GM12878 (cell line): Measurements from ENCODE around the gene LPAR5. TPM values are rescaled to one million over a fixed set of nuclear protein-coding genes. Genes with fewer than 3 reads are reported as not detected.

Experiments
- BHLHE40 ChIP-seq, 2 experiments: fragments of 450-650 bp in 1 of 2; IDR thresholded peaks; 2 replicates each; pipeline ENCODE4 v1.6.1; 2011 to 2017; ENCODE audit warnings: low read depth in 2 of 2, borderline replicate concordance in 1 of 2, improper control_type of control experiment in 1 of 2, low read length in 1 of 2, mild to moderate bottlenecking in 1 of 2
- FOS ChIP-seq: IDR thresholded peaks from 3 replicates; pipeline ENCODE4 v1.6.1; 2011; ENCODE audit warnings: borderline replicate concordance; ENCODE audit not compliant: insufficient read length; ENCODE audit errors: extremely low read depth
- IKZF1 ChIP-seq: fragments of 450-650 bp; conservative IDR thresholded peaks from 2 replicates; pipeline ENCODE4 v1.6.1; 2017; ENCODE audit warnings: antibody characterized with exemption, mild to moderate bottlenecking
- MXI1 ChIP-seq: fragments of 150-350 bp; IDR thresholded peaks from 2 replicates; pipeline ENCODE4 v1.6.1; 2011; ENCODE audit warnings: low read depth, mild to moderate bottlenecking, inconsistent platforms, low read length, improper control_type of control experiment
- NFIC ChIP-seq: IDR thresholded peaks from 2 replicates; pipeline ENCODE4 v1.6.1; 2012; ENCODE audit warnings: low read depth, mild to moderate bottlenecking, inconsistent platforms, low read length, moderate library complexity
- NR2C2 ChIP-seq: IDR thresholded peaks from 2 replicates; pipeline ENCODE4 v1.6.1; 2011; ENCODE audit warnings: borderline replicate concordance, low read depth; ENCODE audit not compliant: control insufficient read depth, insufficient read length
- POU2F2 ChIP-seq: IDR thresholded peaks from 3 replicates; pipeline ENCODE4 v1.6.1; 2011; ENCODE audit warnings: low read depth, mild to moderate bottlenecking, low read length, borderline replicate concordance
- RB1 ChIP-seq: fragments of 450-650 bp; formaldehyde crosslinking; IDR thresholded peaks from 2 replicates; pipeline ENCODE4 v1.6.1; 2017; ENCODE audit warnings: mild to moderate bottlenecking, borderline replicate concordance
- RUNX3 ChIP-seq: IDR thresholded peaks from 2 replicates; pipeline ENCODE4 v1.6.1; 2012; ENCODE audit warnings: low read length, inconsistent platforms
- TCF12 ChIP-seq: IDR thresholded peaks from 2 replicates; pipeline ENCODE4 v1.6.1; 2011; ENCODE audit warnings: low read depth, mild to moderate bottlenecking, low read length
- TCF3 ChIP-seq: IDR thresholded peaks from 2 replicates; pipeline ENCODE4 v1.6.1; 2012; ENCODE audit warnings: low read depth, mild to moderate bottlenecking, low read length, borderline replicate concordance; ENCODE audit not compliant: insufficient read depth
- polyA plus RNA-seq, 11 experiments: library from polyadenylated mRNA; depleted of rRNA in 4 of 11; unstranded in 6 of 11; stranded (reverse) in 5 of 11; fragments of >200 nt; fragmentation: Nextera tagmentation in 4 of 11; fragmentation: Illumina TruSeq in 1 of 11; extraction: Ambion mirVana in 4 of 11; extraction: Trizol in 1 of 11; gene quantifications; 1 replicate in 1 of 11; 2 replicates in 10 of 11; pipeline versions ENCODE4 v1.2.1 to v1.2.3, GENCODE V29; 2011 to 2016; ENCODE audit warnings: inconsistent platforms in 2 of 11, missing spikeins in 2 of 11, low read depth in 1 of 11
- total RNA-seq, 4 experiments: library from RNA; depleted of rRNA in 3 of 4; stranded (reverse); fragments of >200 nt in 3 of 4; fragmentation: Illumina TruSeq in 1 of 4; extraction: Trizol in 1 of 4; gene quantifications; 2 replicates each; pipeline versions ENCODE4 v1.2.1 to v1.2.3, GENCODE V29; 2013 to 2021
- TF ChIP-seq, protein P1 (sequence below): fragments of 450-650 bp; IDR thresholded peaks from 2 replicates; pipeline ENCODE4 v1.6.1; 2016; ENCODE audit warnings: mild to moderate bottlenecking, moderate library complexity, borderline replicate concordance
- TF ChIP-seq, protein P2 (sequence below): IDR thresholded peaks from 2 replicates; pipeline ENCODE4 v1.6.1; 2012; ENCODE audit warnings: improper control_type of control experiment, low read depth, low read length; ENCODE audit not compliant: insufficient replicate concordance
- TF ChIP-seq, protein P3 (sequence below): fragments of 450-650 bp; IDR thresholded peaks from 2 replicates; pipeline ENCODE4 v1.6.1; 2017; ENCODE audit warnings: mild to moderate bottlenecking, low read depth, inconsistent platforms; ENCODE audit not compliant: poor library complexity, severe bottlenecking
- TF ChIP-seq, protein P4 (sequence below): fragments of 450-650 bp; IDR thresholded peaks from 2 replicates; pipeline ENCODE4 v1.6.1; 2016; ENCODE audit warnings: mild to moderate bottlenecking

LPAR5 gene
- total and polyA plus RNA-seq, 10 of the 15 experiments (the other 5 are each of a cell fraction or from before 2014, with no cell fraction given): 1.3 to 7.9 (median 5.3) TPM

DNA sequence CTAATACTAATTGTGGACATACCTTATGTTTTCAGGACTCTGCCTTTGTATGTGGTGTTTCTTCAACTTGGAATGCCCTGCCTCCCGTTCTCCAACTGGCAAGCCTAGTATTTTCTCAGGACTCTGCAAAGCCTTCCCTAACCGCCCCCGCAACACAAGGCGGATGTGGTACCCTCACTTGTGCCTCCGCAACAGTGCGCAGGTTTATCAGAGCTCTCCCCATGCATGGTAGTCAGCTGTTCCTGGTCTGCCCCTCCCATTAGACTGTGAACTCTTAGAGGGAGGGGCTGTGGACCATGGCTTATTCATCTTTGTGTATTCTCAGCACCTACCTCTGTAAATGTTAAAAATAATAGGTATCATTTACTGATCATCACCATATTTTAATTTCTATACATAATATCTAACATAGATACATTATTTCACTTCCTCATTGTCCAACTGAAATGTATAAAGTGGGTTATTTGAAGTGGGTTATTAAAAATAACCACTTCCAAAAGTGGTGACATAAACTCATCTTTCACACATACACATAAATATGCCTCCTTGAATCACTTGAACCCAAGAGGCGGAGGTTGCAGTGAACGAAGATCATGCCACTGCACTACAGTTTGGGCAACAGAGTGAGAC, 9.0 kb downstream of the LPAR5 start (continued):
- TF ChIP-seq, protein P1, sequence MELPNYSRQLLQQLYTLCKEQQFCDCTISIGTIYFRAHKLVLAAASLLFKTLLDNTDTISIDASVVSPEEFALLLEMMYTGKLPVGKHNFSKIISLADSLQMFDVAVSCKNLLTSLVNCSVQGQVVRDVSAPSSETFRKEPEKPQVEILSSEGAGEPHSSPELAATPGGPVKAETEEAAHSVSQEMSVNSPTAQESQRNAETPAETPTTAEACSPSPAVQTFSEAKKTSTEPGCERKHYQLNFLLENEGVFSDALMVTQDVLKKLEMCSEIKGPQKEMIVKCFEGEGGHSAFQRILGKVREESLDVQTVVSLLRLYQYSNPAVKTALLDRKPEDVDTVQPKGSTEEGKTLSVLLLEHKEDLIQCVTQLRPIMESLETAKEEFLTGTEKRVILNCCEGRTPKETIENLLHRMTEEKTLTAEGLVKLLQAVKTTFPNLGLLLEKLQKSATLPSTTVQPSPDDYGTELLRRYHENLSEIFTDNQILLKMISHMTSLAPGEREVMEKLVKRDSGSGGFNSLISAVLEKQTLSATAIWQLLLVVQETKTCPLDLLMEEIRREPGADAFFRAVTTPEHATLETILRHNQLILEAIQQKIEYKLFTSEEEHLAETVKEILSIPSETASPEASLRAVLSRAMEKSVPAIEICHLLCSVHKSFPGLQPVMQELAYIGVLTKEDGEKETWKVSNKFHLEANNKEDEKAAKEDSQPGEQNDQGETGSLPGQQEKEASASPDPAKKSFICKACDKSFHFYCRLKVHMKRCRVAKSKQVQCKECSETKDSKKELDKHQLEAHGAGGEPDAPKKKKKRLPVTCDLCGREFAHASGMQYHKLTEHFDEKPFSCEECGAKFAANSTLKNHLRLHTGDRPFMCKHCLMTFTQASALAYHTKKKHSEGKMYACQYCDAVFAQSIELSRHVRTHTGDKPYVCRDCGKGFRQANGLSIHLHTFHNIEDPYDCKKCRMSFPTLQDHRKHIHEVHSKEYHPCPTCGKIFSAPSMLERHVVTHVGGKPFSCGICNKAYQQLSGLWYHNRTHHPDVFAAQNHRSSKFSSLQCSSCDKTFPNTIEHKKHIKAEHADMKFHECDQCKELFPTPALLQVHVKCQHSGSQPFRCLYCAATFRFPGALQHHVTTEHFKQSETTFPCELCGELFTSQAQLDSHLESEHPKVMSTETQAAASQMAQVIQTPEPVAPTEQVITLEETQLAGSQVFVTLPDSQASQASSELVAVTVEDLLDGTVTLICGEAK: peak; percentile 37; the same call in 1 of the 2 replicates
- no peak for TF ChIP-seq TCF3
- TF ChIP-seq IKZF1: peak; percentile 46
- TF ChIP-seq NR2C2: no peak
- TF ChIP-seq RUNX3: peak; percentile 49; the same call in 1 of the 2 replicates
- TF ChIP-seq MXI1: peak; percentile 44; the same call in 1 of the 2 replicates
- 0 out of 2 replicates have a peak, but pooled peaks have one; percentile 19 for TF ChIP-seq NFIC
- TF ChIP-seq, protein P2, sequence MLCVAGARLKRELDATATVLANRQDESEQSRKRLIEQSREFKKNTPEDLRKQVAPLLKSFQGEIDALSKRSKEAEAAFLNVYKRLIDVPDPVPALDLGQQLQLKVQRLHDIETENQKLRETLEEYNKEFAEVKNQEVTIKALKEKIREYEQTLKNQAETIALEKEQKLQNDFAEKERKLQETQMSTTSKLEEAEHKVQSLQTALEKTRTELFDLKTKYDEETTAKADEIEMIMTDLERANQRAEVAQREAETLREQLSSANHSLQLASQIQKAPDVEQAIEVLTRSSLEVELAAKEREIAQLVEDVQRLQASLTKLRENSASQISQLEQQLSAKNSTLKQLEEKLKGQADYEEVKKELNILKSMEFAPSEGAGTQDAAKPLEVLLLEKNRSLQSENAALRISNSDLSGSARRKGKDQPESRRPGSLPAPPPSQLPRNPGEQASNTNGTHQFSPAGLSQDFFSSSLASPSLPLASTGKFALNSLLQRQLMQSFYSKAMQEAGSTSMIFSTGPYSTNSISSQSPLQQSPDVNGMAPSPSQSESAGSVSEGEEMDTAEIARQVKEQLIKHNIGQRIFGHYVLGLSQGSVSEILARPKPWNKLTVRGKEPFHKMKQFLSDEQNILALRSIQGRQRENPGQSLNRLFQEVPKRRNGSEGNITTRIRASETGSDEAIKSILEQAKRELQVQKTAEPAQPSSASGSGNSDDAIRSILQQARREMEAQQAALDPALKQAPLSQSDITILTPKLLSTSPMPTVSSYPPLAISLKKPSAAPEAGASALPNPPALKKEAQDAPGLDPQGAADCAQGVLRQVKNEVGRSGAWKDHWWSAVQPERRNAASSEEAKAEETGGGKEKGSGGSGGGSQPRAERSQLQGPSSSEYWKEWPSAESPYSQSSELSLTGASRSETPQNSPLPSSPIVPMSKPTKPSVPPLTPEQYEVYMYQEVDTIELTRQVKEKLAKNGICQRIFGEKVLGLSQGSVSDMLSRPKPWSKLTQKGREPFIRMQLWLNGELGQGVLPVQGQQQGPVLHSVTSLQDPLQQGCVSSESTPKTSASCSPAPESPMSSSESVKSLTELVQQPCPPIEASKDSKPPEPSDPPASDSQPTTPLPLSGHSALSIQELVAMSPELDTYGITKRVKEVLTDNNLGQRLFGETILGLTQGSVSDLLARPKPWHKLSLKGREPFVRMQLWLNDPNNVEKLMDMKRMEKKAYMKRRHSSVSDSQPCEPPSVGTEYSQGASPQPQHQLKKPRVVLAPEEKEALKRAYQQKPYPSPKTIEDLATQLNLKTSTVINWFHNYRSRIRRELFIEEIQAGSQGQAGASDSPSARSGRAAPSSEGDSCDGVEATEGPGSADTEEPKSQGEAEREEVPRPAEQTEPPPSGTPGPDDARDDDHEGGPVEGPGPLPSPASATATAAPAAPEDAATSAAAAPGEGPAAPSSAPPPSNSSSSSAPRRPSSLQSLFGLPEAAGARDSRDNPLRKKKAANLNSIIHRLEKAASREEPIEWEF: no peak
- TF ChIP-seq, protein P3, sequence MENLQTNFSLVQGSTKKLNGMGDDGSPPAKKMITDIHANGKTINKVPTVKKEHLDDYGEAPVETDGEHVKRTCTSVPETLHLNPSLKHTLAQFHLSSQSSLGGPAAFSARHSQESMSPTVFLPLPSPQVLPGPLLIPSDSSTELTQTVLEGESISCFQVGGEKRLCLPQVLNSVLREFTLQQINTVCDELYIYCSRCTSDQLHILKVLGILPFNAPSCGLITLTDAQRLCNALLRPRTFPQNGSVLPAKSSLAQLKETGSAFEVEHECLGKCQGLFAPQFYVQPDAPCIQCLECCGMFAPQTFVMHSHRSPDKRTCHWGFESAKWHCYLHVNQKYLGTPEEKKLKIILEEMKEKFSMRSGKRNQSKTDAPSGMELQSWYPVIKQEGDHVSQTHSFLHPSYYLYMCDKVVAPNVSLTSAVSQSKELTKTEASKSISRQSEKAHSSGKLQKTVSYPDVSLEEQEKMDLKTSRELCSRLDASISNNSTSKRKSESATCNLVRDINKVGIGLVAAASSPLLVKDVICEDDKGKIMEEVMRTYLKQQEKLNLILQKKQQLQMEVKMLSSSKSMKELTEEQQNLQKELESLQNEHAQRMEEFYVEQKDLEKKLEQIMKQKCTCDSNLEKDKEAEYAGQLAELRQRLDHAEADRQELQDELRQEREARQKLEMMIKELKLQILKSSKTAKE: no peak
- no peak for TF ChIP-seq FOS
- TF ChIP-seq BHLHE40 (IDR thresholded peaks at IDR 0.05; ENCODE audit: borderline replicate concordance in 1 of 2, low read depth in 2 of 2, low read length in 1 of 2): peak in 1 of 2 experiments; percentile 49; a peak in 1 of 4 replicates
- TF ChIP-seq RB1: no peak
- peak; percentile 39; the same call in 1 of the 3 replicates for TF ChIP-seq POU2F2
- TF ChIP-seq, protein P4, sequence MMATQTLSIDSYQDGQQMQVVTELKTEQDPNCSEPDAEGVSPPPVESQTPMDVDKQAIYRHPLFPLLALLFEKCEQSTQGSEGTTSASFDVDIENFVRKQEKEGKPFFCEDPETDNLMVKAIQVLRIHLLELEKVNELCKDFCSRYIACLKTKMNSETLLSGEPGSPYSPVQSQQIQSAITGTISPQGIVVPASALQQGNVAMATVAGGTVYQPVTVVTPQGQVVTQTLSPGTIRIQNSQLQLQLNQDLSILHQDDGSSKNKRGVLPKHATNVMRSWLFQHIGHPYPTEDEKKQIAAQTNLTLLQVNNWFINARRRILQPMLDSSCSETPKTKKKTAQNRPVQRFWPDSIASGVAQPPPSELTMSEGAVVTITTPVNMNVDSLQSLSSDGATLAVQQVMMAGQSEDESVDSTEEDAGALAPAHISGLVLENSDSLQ: no peak
- TF ChIP-seq TCF12: no peak
